HEK293 (cell line): ENCODE measurements around the gene PACSIN3.
A peak's percentile ranks its signal among the peaks of the same experiment; 100 is the strongest.

ENCODE experiments used
- EGR2 ChIP-seq: fragments of 450-650 bp; formaldehyde crosslinking; IDR thresholded peaks from 2 replicates; pipeline ENCODE4 v1.5.1; 2016; ENCODE audit warnings: low read depth, missing biosample characterization, missing genetic modification characterization
- ZIC2 ChIP-seq: fragments of 450-650 bp; formaldehyde crosslinking; IDR thresholded peaks from 2 replicates; pipeline ENCODE4 v1.5.1; 2016; ENCODE audit warnings: missing biosample characterization, missing genetic modification characterization
- ZNF394 ChIP-seq: fragments of 450-650 bp; formaldehyde crosslinking; IDR thresholded peaks from 2 replicates; pipeline ENCODE4 v1.5.1; 2016; ENCODE audit warnings: missing biosample characterization, missing genetic modification characterization, mild to moderate bottlenecking, moderate library complexity, borderline replicate concordance
- ZNF670 ChIP-seq: fragments of 450-650 bp; formaldehyde crosslinking; IDR thresholded peaks from 2 replicates; pipeline ENCODE4 v1.5.1; 2016; ENCODE audit warnings: missing biosample characterization, missing genetic modification characterization, low read depth
- ZNF777 ChIP-seq: fragments of 450-650 bp; formaldehyde crosslinking; IDR thresholded peaks from 2 replicates; pipeline ENCODE4 v1.5.1; 2017; ENCODE audit warnings: missing biosample characterization, missing genetic modification characterization, borderline replicate concordance
- TF ChIP-seq, protein P1 (sequence below): fragments of 450-650 bp; formaldehyde crosslinking; IDR thresholded peaks from 2 replicates; pipeline ENCODE4 v1.5.1; 2016; ENCODE audit warnings: missing biosample characterization, missing genetic modification characterization
- TF ChIP-seq, protein P2 (sequence below): fragments of 450-650 bp; formaldehyde crosslinking; IDR thresholded peaks from 2 replicates; pipeline ENCODE4 v1.5.1; 2016; ENCODE audit warnings: missing biosample characterization, missing genetic modification characterization

DNA sequence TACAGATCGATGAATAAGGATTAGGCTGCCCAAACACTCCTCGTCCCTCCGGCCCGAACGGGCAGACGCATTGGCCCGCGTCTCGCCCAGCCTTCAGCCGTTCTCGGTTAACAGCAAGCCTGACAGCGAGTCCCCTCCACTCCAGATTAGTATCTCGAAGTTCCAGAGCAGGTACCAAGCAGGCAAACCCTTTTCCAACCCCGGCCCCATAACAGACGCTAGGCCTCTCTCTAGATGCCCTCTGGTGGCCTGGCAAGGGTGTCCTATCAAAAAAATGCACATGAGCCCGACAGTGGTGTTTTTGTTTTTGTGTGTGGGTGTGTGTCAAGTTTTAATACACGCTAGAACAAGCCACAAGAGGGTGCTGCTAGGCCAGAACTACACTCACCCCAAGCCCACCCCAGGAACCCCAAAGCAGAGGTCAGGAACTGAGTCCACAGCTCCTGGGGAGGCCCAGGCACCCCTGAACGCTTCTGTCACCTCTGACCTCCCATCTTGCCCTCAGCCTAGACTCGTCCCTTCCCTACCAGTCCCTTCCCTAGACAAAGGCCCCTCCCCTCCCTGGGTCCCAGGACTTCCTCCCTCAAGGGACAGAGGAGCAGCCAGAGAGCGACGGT, 8.9 kb downstream of the PACSIN3 start:
- TF ChIP-seq, protein P1, sequence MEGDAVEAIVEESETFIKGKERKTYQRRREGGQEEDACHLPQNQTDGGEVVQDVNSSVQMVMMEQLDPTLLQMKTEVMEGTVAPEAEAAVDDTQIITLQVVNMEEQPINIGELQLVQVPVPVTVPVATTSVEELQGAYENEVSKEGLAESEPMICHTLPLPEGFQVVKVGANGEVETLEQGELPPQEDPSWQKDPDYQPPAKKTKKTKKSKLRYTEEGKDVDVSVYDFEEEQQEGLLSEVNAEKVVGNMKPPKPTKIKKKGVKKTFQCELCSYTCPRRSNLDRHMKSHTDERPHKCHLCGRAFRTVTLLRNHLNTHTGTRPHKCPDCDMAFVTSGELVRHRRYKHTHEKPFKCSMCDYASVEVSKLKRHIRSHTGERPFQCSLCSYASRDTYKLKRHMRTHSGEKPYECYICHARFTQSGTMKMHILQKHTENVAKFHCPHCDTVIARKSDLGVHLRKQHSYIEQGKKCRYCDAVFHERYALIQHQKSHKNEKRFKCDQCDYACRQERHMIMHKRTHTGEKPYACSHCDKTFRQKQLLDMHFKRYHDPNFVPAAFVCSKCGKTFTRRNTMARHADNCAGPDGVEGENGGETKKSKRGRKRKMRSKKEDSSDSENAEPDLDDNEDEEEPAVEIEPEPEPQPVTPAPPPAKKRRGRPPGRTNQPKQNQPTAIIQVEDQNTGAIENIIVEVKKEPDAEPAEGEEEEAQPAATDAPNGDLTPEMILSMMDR (tag by site-specific recombination), result peak; percentile 79
- 0 out of 2 replicates have a peak, but pooled peaks have one; percentile 9 for TF ChIP-seq EGR2 (tag by site-specific recombination)
- TF ChIP-seq ZIC2 (tag by site-specific recombination), result no peak
- TF ChIP-seq ZNF394 (tag by site-specific recombination), result no peak; the same call in 1 of the 2 replicates
- TF ChIP-seq ZNF777 (tag by site-specific recombination), result no peak
- TF ChIP-seq ZNF670 (tag by site-specific recombination), result no peak
- TF ChIP-seq, protein P2, sequence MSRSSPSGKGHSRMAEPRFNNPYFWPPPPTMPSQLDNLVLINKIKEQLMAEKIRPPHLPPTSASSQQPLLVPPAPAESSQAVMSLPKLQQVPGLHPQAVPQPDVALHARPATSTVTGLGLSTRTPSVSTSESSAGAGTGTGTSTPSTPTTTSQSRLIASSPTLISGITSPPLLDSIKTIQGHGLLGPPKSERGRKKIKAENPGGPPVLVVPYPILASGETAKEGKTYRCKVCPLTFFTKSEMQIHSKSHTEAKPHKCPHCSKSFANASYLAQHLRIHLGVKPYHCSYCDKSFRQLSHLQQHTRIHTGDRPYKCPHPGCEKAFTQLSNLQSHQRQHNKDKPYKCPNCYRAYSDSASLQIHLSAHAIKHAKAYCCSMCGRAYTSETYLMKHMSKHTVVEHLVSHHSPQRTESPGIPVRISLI, result no peak
